K562 (cell line): ENCODE results near the gene GINS2. TPM values are rescaled to one million over a fixed set of nuclear protein-coding genes. Genes with fewer than 3 reads are reported as not detected.

Experiments used
- AFF1 ChIP-seq, 2 experiments: fragments of 450-650 bp; IDR thresholded peaks; 2 replicates each; pipeline ENCODE4 v1.6.1; 2018; ENCODE audit warnings: mild to moderate bottlenecking in 2 of 2, low read depth in 1 of 2; ENCODE audit not compliant: partially characterized antibody in 2 of 2
- AFF4 ChIP-seq: sonication (generic); formaldehyde crosslinking; IDR thresholded peaks from 2 replicates; pipeline ENCODE4 v1.8.0; 2023; ENCODE audit warnings: mild to moderate bottlenecking, missing genetic modification reagents
- MEF2A ChIP-seq: IDR thresholded peaks from 2 replicates; pipeline ENCODE4 v1.6.1; 2011; ENCODE audit warnings: low read depth, mild to moderate bottlenecking, low read length, moderate library complexity; ENCODE audit not compliant: control insufficient read depth
- RBBP5 ChIP-seq: fragments of 200-600 bp; sonication (generic); IDR thresholded peaks from 2 replicates; pipeline ENCODE4 v1.6.1; 2012; ENCODE audit warnings: borderline replicate concordance, mild to moderate bottlenecking, low read length, control low read depth, inconsistent platforms; ENCODE audit not compliant: insufficient read depth, poor library complexity, severe bottlenecking
- SIN3A ChIP-seq, 2 experiments: fragments of 150-350 bp in 1 of 2; IDR thresholded peaks; 2 replicates each; pipeline ENCODE4 v1.6.1; 2011 to 2016; ENCODE audit warnings: borderline replicate concordance in 2 of 2, low read depth in 2 of 2, low read length in 2 of 2, mild to moderate bottlenecking in 2 of 2, moderate library complexity in 2 of 2; ENCODE audit not compliant: control insufficient read depth in 1 of 2
- polyA plus RNA-seq, 8 experiments: library from polyadenylated mRNA; depleted of rRNA in 4 of 8; stranded (reverse) in 5 of 8; unstranded in 3 of 8; fragments of >200 nt; fragmentation: Nextera tagmentation in 2 of 8; fragmentation: Illumina TruSeq in 1 of 8; extraction: Ambion mirVana in 2 of 8; extraction: Trizol in 1 of 8; gene quantifications; 2 replicates each; pipeline versions ENCODE4 v1.2.1 to v1.2.3, GENCODE V29; 2011 to 2014; ENCODE audit warnings: inconsistent platforms in 1 of 8, missing spikeins in 1 of 8
- total RNA-seq, 7 experiments: library from RNA; depleted of rRNA in 6 of 7; stranded (reverse); fragments of >200 nt in 6 of 7; fragmentation: Illumina TruSeq in 2 of 7; extraction: Trizol in 2 of 7; gene quantifications; 2 replicates each; pipeline versions ENCODE4 v1.2.1 to v1.2.3, GENCODE V29; 2011 to 2021; ENCODE audit warnings: low replicate concordance in 1 of 7

GINS2 gene
- total and polyA plus RNA-seq, 9 of the 15 experiments (the other 6 are each of a cell fraction or from before 2014, with no cell fraction given) = 40.4 to 76.2 (median 44.6) TPM

DNA sequence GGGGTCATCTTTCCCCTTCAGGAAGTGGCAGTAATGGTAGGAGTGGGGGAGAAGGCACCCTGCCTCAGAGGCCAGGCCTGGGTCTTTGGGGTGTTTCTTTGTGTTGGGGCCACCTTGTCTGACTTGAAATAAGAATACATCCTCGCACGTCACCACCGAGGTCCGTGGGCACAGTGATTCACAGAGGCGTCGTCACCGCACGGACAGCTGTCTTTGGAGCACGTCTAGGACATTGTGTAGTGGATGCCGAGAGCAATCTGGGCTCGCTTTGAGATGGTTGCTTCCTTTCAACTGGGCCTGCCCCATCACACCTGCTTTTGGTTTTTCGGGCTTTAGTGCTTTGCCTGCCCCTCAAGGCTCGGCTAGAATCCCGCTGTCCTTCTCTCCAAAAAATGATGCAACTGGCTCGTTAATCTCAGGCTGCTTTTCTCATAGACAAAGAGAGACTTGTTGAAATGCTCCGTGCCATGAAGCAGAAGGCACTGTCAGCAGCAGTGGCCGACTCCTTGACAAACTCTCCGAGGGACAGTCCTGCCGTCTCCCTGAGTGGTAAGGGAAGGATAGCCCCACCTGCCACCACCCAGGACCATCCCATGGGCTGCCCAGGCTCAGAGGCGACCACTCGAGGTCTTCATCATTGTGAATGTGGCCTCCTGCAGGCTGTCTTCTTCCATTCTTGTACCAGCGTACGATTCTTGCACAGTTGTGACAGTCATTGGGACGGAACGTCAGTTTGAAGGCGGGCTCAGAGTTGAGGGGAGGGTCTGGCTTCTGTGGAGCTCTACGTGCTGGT is 24.0 kb downstream of the GINS2 start (continued):
- TF ChIP-seq SIN3A (IDR thresholded peaks at IDR 0.05; ENCODE audit: borderline replicate concordance in 2 of 2, control insufficient read depth in 1 of 2, low read depth in 2 of 2, low read length in 2 of 2) (no peak), RBBP5 (no peak), AFF1 (IDR thresholded peaks at IDR 0.05; ENCODE audit: low read depth in 1 of 2, partially characterized antibody in 2 of 2) (no peak), MEF2A (no peak), AFF4 (no peak)
- TF ChIP-seq, all 486 proteins: peak for 0
